Measurements from ENCODE around the gene ZNF768.
A peak's percentile ranks its signal among the peaks of the same experiment; 100 is the strongest.
"Not testable (repeated sequence)": the region's sequence is repeated elsewhere in the genome, so short reads cannot be mapped to it uniquely, and the experiment has no call there.

The ZNF768 gene

DNA sequence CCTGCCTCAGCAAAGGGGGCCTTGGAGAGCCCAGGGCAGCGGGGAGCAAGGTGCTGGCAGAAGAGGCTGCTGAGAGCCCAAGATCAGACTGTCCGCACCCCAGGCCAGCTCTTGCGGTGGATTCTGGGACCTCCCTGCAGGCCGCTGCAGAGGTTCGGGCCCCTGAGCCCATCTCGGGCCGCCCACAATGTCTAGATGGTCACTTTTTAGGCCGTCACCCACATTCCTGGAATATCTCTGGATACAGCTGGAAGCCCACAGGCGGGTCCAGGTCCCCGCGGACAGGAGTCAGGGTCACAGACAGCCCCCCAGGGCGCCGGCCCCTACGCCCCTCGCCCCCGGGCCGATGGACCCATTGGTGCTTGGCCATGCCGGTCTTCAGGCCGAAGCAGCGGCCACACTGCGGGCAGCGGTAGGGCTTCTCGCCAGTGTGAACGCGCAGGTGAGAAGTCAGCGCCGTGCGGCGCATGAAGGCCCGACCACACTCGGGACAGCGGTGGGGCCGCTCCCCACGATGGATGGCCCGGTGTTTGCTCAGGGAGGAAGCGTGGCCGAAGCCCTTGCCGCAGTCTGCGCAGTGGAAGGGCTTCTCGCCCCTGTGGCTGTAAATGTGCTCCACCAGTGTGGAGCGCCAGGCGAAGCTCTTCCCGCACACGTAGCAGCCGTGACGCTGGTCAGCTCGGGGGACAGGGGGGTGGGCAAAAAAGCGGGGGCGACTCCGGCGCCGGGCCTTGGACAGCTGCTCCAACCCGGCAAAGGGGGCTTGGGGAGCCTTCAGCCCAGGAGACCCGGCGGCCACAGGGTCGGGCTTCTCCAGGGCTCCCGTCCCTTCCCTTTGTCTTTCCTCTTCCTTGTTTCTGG lies 6.1 kb upstream of the ZNF768 start:
- no peak for DNase-seq

DNA sequence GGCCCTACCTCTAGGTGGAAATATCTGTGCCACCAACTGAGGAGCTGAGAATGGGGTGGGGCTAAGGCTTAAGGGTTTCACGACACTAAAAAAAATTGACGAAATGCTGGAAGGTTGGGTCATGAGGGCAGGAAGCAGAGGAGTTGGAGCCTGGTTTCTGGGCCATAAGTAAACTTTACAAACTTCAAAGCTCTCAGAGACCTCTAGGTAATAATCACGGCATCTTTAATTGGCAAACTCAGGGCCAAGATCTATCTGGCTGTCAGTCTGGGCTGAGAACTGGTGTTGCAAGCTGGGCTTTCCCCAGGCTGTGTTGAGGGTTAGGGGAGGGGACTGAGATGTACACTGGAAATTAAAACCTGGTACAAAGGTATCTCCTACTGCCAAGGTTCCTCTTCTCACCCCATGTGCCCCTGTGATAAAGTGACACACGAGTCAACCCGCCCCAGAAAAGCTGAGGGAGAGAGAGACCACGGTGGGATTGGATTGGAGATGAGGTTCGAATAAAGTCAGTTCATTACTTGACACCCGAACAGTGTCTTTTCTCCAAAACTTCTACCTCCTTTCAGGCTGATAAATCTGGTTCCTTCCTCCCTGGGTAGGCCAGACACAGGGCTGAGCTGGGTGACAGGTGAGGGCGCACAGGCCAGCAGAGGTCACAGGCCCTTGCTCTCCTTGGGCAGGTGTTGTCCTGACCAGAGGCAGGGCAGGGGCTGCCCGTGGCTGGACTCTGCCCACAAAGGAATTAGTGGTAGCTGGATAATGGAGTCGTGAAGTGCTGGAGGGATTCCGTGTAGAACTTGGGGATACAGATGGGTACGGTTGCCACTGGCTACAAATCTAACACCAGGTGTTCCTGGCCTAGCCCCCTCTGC lies 4.0 kb upstream of the ZNF768 start:
- DNase-seq: no peak

DNA sequence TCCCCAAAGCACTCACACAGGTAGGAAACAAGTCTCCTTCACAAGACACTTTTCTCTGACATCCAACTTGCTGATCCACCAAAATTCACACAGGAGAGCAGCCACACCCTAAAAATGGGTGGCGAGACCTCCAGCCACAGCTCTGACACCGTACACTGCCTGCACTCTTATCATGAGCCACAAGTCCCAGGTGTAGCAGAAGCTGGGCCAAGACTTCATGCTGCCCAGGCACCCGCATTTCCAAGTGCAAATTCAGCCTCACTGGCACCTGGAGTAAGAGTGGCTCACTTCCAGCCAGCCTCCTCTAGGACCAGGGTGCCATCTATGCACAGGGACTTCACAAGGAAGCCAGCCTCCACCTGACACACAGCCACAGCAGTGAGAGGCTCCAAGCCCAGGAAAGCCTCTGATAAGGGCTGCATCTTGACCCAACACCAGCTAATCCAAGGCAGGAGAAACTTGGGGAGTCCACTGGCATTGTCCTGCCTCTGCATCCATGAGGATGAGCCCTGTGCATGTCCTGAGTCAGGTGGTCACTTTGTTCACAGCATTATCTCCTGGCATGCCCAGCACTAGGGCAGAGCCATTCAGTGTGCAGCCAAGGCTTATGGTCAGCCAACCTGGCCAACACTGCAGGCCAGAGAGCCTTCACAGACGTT lies 2.6 kb upstream of the ZNF768 start:
- no peak for DNase-seq

DNA sequence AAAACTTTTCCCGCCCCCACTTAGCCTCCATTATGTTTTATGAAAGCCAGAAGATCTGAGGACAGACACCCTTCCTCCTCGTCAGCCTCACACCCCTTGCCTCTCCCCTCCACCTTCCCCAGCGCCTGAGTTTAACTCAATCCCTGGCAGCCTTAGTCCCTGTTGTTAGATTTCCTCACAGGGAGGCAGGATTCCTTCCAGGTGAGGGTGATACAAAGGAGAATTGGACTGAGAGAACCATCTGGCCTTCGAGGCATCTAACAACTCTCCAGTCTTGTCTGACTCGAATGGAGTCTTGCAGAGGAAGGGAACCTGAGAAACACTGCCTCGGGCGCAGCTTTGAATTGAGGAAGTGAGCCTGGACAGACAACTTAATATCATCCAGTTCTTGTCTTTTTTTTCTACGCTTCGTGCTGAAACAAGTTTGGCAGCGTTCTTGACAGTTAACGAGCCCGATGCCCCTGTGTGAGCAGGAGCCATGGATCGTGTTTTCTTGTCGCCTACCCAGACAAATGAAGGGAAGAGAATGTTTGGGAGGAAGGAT lies 1.3 kb upstream of the ZNF768 start:
- no peak for DNase-seq

DNA sequence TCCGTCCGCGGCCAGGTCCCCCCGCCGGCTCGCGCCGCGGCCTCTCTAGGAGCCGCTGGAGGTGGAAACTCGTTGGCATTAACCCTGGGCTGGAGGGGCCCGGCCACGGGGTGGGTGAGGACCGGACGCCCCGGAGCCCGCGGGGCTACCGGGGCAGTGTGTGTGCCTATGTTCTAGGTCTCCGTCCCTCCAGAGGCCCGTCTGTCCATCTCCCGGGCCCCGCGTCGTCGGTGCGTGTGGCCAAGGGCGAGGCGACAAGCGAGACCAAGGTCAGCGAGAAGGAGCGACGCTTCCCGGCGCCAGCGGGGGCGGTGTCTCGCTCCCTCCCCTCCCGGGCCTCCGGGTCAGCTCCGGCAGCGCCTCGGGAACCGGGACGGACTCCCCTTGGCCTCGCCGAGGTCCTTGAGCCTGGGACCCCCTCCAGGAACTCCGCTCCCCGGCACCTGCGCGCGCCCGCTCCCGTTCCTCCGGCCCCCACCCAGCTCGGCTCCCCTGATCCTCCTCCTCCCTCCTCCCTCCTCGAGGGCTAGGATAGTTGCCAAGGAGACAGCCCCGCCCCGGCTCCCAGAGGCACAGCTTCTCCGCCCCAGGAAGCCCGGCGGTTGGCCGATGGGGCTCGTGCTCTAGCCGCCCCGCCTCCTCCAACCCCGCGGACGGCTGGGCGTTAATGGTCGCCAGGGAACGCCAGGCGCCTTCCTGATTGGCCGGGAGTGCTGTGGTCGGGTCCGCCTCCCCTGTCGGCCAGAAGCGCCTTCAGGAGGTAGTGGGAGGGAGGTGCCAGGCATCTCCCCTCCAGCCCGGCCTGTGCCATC lies 663 bp upstream of the ZNF768 start:
- DNase-seq: peak; percentile 86

DNA sequence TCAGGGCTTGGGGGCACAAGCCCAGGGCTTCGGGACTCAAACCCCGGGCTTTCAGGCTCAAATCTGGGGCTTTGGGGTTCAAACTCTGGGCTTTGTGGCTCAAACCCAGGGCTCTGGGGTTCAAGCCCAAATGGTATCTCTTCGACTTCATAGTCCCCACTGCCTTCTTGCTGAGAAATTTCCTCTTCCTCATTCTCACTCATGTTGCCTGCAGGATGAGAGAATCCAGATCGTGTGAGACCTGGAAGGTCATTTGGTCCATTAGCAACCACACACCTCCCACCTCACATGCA lies 576 bp downstream of the ZNF768 start:
- no peak for DNase-seq

DNA sequence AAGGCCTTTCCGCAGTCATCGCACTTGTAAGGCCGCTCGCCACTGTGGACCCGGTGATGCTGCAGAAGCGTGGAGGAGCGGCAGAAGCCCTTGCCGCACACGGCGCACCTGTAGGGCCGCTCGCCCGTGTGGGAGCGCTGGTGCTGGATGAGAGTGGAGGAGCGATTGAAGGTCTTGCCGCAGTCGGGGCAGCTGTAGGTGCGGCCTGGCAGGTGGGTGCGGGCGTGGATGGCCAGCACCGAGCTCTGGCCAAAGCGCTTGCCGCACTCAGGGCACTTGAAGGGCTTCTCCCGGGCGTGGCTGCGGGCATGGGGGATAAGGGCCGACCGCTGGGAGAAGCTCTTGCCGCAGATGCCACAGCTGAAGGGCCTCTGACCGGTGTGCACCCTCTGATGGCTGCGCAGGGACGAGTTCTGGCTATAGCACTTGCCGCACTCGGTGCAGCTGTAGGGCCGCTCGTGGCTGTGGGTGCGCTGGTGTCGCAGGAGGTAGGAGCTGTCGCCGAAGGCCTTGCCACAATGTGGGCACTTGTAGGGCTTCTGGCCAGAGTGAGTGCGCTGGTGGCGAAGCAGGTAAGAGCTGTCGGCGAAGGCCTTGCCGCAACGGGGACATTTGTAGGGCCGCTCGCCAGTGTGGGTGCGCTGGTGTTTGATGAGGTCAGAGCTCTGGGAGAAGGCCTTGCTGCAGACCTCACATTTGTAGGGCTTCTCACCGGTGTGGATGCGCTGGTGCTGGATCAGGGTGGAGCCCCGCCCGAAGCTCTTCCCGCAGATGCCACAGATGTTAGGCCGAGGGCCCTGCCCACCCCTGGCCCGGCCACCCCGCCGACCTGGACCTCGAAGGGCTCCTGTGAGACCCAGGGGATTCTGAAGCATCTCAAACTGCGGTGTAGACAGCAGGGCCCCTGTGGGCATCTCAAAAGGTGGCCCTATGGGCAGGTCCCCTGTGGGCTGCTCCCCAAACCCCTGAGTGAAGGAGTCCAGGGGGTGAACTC lies 1.5 kb downstream of the ZNF768 start:
- no peak for DNase-seq

DNA sequence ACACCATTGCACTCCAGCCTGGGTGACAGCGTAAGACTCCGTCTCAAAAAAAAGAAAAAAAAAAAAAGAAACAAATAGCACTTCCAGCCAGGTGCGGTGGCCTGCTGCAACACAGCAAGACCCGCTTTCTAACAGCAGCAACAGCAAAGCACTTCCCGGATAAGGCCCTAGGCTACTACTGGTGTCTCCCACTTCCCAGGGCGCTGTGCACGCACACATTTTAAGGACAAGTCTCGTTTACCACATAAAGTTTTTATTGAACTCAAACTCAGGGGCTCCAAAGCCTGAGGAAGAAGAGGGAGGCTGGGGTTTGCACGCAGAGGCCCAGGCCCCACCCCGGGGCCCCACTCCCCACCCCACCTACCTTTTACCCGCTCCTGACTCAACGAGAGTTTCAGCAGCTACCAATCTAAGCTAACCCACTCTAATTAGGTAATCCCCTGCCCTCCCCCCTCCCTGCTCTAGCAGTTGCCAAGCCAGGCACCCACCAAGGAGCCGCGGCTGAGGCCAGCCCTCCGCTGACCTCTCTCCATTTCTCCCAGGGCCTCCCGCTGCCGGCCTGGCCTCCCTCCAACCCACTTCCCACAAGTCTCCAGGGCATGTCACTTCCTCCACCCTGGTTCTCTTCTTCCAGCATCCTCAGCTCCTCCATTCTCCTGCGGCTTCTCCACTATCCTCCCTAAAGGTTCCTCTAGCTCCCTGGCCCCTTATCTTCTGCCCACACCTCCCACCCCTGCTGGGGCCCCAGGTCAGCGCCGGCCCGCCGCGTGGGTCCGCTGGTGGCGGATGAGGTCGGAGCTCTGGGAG lies 2.4 kb downstream of the ZNF768 start:
- no peak for DNase-seq

DNA sequence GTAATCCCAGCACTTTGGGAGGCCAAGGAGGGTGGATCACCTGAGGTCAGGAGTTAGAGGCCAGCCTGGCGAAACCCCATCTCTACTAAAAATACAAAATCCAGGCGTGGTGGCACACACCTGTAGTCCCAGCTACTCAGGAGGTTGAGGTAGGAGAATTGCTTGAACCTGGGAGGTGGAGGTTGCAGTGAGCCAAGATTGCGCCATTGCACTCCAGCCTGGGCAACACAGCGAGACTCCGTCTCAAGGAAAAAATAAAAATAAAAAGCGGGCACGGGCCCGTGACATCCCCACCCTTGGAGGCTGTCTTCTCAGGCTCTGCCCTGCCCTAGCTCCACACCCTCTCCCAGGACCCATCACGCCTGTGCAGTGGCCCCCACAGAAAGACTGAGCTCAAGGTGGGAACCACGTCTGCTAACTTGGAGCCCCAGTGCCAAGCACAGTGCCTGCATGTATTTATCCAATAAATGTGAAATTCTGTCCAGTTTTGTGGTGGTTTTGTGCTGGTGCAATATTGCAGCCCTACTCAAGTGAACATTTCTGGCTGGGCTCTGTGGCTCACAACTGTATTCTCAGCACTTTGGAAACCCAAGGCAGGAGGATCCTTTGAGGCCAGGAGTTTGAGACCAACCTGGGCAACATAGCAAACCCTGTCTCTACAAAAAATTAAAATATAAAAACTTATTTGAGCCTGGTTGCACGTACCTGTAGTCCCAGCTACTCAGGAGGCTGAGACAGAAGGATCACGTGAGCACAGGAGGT lies 3.5 kb downstream of the ZNF768 start:
- DNase-seq: not testable (repeated sequence)

DNA sequence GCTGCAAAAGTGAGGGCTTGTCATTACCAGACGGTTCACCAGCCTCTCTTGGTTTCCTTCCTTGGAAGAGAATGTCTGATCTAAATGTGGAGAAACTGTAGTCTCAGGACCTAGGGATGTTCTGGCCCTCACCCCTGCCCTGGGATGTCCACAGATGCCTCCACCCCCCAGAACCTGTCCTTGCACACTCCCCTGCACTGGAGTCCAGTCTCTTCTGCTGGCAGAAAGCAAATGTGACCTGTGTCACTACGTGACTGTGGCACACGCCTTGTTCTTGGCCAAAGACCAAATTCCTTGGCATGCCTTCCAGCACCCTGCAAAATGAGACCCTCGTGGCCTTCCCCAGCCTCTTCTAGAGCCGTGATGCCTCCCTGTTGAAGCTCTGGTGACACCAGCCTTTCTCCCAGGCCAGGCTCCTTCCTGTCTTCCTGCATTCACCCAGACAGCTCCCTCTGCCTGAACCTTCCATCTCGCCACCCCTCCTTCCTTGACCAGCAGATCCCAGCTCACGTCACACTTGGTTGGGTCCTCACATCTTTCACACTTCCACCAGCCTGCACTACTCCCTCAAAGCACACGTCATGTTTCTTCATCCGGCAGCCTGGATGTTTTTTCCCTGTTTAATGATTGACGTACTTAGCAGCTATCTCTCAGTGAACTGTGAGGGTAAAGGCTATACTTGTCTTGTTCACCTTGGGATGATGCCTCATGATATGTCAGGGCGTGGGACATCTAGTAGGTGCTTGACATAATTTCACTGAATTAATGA lies 4.3 kb downstream of the ZNF768 start:
- no peak for DNase-seq

DNA sequence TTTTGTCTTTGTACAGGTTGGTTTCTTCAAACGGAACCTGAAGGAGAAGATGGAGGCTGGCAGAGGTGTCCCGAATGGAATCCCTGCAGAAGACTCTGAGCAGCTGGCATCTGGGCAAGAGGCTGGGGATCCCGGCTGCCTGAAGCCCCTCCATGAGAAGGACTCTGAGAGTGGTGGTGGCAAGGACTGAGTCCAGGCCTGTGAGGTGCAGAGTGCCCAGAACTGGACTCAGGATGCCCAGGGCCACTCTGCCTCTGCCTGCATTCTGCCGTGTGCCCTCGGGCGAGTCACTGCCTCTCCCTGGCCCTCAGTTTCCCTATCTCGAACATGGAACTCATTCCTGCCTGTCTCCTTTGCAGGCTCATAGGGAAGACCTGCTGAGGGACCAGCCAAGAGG lies 4.9 kb downstream of the ZNF768 start:
- DNase-seq: no peak

DNA sequence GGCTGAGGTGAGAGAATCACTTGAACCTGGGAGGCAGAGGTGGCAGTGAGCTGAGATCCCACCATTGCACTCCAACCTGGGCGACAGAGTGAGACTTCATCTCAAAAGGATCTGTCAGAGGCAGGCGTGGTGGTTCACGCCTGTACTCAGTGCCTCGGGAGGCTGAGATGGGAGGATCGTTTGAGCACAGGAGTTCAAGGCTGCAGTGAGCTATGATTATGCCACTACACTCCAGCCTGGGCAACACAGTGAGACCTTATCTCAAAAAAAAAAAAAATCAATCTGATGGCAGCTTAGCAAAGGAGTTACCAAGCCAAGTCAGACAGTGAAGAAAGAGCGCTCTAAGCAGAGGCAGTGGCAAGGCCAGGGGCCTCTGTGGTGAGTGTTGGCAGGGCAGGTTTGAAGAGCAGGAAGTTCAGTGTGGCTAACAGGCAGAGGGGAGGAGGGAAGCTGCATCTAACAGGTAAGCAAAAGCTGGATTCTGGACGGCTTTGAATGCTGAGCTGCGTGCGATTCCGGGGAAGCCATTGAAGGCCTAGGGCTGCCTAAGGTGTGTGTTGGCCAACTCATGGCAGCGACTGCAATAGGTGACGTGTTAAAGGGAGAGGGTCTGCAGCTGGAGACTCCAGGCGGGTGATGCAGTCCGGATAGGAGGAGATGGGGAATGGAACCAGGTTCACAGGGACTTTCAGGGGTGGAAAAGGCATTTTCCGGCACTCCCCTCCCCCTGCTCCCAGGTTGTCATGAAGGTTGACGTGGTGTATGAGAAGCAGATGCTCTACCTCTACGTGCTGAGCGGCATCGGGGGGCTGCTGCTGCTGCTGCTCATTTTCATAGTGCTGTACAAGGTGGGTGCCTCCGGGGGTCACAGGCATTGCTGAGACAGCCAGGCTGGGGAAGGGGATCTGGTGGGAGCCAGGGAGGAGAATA lies 7.0 kb downstream of the ZNF768 start:
- no peak for DNase-seq

DNA sequence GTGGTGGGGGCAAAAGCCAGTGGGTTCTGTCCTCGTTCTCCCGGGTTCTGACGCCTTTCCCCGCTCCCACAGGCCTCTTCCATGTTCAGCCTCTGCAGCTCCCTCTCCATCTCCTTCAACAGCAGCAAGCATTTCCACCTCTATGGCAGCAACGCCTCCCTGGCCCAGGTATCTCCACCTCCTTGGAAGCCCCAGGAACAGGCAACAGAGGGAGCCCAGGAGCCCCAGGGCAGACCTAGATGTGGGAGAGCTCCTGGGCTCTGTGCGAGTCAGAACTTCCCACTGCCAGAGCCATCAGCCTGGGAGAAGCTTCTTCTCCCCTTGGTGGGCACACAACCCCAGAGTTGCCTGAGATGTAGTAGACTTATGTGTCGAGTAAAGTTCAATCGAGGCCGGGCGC lies 7.8 kb downstream of the ZNF768 start:
- no peak for DNase-seq

DNA sequence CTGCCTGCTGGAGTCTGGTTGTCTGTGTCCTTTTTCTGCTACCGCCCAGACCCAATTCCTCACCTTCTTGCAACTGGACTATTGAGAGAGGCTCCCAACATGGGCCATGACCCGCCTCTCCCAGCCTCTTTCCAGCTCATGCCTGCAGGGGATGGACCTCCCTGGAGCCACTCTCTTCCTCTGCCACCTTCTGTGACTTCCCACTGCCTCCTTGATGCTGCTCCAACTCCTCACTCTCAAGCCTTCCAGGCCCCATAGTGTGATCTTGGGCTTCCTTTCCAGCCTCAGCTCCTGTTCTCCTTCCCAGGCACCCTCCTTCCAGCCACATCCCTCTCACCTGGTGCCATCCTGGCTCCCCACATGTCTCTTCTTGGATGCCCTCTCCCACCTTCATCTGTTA lies 11.1 kb downstream of the ZNF768 start:
- no peak for DNase-seq

DNA sequence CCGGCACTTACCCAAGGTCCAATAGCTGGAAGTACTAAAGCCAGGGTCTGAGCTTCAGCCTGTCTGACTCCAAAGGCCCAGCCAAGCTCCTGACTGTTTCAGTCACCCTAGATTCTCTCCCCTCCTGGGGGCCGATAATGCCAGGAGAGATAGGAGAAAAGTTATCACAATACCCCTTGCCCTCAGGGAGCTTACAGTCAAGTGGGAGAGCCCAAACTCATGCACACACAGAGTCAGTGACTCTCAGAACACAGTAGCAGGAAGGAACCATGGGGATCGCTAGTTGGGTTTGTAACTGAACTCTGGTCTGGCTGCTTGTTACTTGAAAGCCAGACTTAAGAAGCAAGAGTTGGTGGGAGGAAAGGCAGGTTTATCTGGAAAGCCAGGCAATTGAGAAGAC lies 14.9 kb downstream of the ZNF768 start:
- DNase-seq: no peak

DNA sequence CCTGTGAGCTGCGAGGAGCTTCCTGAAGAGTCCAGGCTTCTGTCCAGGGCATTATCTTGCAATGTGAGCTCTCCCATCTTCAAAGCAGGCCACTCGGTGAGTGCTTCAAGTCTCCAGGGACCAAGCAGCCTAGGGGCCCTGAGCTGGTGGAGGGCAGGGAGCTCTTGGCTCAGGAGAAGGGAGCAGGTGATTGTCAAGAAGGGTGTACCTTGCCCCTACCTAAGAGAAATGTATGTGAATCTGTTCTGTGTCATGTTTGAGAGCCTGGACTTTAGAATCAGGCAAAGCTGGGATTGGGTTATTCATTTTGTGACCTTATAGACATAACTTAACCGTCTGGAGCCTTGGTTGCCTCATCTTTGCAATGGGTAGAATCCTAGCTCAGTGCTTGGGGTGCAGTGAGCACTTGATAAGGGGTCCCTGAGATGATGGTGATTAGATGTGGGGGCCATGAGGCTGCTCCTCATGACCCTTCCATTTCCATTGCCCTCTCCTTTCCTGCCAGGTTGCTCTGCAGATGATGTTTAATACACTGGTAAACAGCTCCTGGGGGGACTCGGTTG lies 15.9 kb downstream of the ZNF768 start:
- no peak for DNase-seq

DNA sequence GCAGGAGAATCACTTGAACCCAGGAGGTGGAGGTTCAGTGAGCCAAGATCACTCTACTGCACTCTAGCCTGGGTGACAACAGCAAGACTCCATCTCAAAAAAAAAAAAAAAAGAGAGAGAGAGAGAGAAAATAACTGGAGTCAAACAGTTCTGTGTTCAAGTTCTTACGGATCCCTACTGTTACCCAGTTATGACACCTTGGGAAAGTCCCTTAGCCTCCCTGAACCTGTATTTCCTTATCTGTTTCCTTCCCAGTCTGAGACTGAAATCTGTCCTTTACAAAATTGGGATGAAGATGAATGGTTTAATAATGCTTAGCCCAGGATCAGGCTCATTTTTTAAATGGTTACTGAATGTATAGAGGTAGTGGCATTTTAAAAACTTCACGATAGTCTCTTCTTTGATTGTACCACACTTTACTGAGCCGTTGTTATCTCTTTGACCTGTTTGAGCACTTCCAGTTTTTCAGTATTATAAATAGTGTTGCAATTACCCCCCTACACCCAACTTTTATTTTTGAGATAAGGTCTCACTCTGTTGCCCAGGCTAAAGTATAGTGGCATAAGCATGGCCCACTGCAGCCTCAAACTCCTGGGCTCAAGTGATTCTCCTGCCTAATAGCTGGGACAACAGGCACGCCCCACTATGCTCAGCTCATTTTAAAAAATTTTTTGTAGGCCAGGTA lies 17.1 kb downstream of the ZNF768 start:
- no peak for DNase-seq
